RWPE1 (cell line): ENCODE data around the gene BMP8B.
A peak's percentile ranks its signal among the peaks of the same experiment; 100 is the strongest.

Experiments used
- CTCF ChIA-PET: fragments of 350-600 bp; sonication (Branson Sonifier 250); formaldehyde crosslinking; extraction: SDS; loops from one replicate; lab custom pipeline; 2021; lab: Yijun Ruan, JAX
- POLR2A ChIA-PET: fragments of 400-600 bp; formaldehyde crosslinking; extraction: SDS; loops from one replicate; lab custom pipeline; 2020; ENCODE audit warnings: antibody characterized with exemption; ENCODE audit not compliant: low non-redundant PET; lab: Yijun Ruan, JAX
- DNase-seq: peaks from one replicate; pipeline ENCODE4 v3.0.0; 2012; ENCODE audit warnings: low spot score
- H3K27ac ChIP-seq: fragments of 450-650 bp; 2 replicates; pipeline ENCODE4 v1.5.1; 2017
- TF ChIP-seq, protein P1 (sequence below): fragments of 450-650 bp; conservative IDR thresholded peaks from 2 replicates; pipeline ENCODE4 v1.5.1; 2017; ENCODE audit warnings: low read depth, mild to moderate bottlenecking

BMP8B gene

DNA sequence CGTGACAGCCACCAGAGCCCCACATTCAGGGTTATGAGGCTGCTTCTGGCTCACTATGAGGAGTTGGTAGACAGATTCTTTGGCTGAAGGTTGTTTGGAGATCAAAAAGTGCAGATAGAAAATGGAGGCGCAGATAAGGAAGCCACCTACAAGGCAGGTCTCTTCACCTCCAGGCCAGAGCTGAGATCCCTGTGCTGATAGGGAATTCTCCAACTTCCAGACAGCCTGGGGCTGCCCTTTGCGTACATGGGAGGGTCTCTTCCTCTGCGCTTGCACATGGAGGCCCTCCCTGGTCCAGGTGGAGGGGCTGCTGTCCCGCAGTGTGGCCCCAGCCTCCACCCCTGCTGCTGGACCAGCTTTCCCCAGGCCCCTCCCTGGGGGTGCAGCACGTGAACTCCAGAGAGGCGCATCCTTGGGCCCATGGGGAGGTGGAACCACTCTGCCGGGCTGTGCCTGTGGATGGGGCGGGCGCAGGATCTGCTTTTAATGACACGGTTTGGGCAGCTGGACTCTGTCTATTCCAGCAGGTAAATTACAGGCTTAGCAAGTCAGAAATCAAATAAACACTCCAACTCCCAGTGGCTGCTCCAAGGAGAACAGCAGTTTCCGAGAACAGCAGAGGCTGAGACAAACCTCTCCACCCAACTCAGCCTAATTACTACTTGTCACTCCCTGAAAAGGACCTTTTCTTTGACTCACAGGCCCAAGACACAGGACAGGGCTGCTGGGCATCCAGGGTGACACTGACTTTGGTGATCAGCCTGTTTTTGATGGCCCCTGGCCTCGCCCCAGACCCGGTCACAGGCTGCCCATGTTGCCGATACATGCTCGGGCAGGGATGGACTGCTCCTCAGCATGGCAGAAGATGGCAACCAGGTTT, 29.9 kb downstream of the BMP8B start:
- CTCF ChIA-PET, result interaction anchor here (0.6 kb wide), 1 partner anchor 704 kb away, joined by 8 read pairs; no protein-coding TSS in a partner anchor
- POLR2A ChIA-PET, result no interaction called here
- no peak for DNase-seq
- TF ChIP-seq, protein P1, sequence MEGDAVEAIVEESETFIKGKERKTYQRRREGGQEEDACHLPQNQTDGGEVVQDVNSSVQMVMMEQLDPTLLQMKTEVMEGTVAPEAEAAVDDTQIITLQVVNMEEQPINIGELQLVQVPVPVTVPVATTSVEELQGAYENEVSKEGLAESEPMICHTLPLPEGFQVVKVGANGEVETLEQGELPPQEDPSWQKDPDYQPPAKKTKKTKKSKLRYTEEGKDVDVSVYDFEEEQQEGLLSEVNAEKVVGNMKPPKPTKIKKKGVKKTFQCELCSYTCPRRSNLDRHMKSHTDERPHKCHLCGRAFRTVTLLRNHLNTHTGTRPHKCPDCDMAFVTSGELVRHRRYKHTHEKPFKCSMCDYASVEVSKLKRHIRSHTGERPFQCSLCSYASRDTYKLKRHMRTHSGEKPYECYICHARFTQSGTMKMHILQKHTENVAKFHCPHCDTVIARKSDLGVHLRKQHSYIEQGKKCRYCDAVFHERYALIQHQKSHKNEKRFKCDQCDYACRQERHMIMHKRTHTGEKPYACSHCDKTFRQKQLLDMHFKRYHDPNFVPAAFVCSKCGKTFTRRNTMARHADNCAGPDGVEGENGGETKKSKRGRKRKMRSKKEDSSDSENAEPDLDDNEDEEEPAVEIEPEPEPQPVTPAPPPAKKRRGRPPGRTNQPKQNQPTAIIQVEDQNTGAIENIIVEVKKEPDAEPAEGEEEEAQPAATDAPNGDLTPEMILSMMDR, result no peak
- H3K27ac ChIP-seq, result peak overlapping the region; percentile 22; the same call in 1 of the 2 replicates

DNA sequence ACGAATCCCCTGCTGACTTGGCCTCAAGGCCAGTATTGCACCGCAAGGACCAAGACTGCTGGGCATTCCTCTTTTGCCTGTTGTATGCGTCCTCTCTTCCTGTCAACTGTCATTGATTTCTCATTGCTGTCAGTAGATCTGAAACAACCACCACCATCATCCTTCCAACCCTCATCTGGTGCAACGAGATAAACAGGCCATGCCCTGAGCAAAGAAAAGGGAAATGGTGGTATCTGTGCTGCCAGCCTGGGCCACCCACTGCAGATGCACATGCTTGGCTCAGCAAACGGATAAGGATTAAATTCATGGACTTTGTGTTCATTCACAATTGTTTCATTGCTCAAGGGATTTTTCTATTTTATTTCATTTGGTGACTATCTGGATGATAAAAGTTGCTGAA, 31.2 kb downstream of the BMP8B start:
- no peak for DNase-seq
- TF ChIP-seq, protein P1, result no peak
- CTCF ChIA-PET, result no interaction called here
- H3K27ac ChIP-seq, result no peak overlapping the region
- POLR2A ChIA-PET, result no interaction called here

DNA sequence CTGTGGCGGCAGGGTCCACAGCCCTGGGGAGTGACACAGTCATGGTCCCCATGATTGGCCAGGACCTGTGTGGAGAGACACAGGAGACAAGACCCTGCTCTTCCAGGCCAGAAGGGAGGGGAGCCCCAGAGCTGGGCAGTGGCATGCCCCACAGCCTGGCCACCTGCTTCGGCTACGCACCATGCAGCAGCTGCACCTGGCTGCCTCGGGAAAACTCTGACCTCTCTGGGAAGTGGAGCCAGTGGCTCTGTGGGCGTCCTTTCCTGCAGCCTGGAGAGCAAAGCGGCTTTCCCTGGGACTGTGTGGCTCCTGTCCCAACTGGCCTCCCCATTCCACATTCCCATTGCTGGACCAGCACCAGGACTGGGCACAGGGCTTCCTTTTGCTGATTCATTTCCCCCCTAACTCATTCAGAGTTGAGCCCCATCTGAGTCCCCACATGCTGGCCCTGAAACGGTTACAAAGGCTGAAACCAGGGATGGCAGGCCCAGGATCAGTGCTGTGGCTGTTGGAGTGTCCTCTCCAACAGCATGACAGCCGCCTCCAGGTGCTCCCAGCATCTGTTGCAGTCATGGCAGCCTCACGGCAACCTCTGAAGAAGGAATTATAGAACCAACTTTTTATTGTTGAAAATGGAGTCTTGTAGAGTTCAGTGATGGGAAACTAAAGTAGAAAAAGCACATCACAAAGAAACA, 32.6 kb downstream of the BMP8B start:
- TF ChIP-seq, protein P1, result no peak
- DNase-seq, result no peak
- ChIA-PET CTCF (no interaction called here), POLR2A (no interaction called here)
- H3K27ac ChIP-seq, result 0 out of 2 replicates have a peak overlapping the region, but pooled peaks have one; percentile 11

DNA sequence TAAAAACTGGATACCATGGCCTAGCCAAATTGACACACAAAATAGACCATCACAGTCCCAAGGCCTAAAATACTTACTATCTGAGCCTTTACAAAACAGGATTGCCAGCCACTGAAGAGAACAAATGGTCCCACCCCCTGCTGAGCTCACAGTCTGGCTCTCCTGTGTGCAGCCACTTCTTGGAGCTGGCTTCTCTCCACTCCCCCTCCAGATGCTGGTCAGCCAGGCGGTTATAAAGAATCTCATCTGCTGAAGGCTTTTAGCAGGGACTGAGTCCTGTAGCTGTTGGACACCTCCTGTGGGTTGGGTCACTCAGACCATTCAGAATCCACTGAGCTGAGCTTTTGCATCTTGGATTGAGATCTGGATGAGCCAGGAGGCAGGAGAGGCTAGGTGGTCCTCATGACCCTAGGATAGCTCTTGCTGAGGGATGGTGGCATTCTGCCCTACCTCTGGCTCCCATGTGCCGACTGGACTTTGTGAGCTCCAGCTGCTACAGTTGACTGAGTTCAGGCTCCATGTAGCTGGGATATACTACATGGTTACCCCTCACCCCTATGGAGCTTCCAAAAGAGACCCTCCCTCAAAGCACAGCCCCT, 33.7 kb downstream of the BMP8B start:
- TF ChIP-seq, protein P1, result no peak
- no peak for DNase-seq
- POLR2A ChIA-PET, result no interaction called here
- H3K27ac ChIP-seq, result no peak overlapping the region
- CTCF ChIA-PET, result no interaction called here

DNA sequence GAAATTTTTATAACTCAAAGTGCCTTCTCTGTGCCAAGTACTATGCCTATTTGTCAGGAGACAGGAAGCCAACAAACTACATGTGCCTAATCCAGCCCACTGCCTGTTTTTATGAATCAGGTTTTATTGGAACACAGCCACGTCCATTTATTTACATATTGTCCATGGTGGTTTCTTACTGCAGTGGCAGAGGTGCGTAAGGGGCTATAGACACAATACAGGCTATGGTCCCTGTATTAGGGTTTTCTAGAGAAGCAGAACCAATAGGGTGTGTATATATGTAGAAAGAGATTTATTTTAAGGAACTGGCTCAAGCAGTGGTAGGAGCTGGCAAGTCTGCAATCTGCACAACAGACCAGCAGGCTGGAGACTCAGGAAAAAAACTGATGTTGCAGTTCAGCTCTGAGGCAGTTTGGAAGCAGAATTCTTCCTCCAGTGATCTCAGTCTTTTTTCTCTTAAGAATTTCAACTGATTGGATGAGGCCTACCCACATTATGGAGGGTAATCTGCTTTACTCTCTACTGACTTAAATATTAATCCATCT, 34.6 kb downstream of the BMP8B start:
- TF ChIP-seq, protein P1, result no peak
- H3K27ac ChIP-seq, result no peak overlapping the region
- CTCF ChIA-PET, result interaction anchor here (0.6 kb wide), 1 partner anchor 659 kb away, joined by 6 read pairs; no protein-coding TSS in a partner anchor
- POLR2A ChIA-PET, result no interaction called here
- no peak for DNase-seq
